Esophagus muscularis mucosa (tissue), 4 donors: ENCODE measurements around the gene NAMPT. TPM values are rescaled to one million over a fixed set of nuclear protein-coding genes. Genes with fewer than 3 reads are reported as not detected.

Experiments
- DNase-seq: peaks from one replicate; pipeline ENCODE4 v3.0.0-alpha.2; 2017; ENCODE audit errors: extremely low spot score
- H3K27ac ChIP-seq, 4 donors: fragments of 200-600 bp; sonication (generic); replicated peaks in 1 of 4; 1 replicate in 3 of 4; 2 replicates in 1 of 4; pipeline ENCODE4 v1.5.1; 2016 to 2019; ENCODE audit warnings: mild to moderate bottlenecking in 1 of 4
- H3K27me3 ChIP-seq, 4 donors: fragments of 200-600 bp; sonication (generic); one replicate each; pipeline versions ENCODE4 v1.5.1 to v1.6.0; 2016 to 2019
- H3K36me3 ChIP-seq, 4 donors: fragments of 200-600 bp; sonication (generic); one replicate each; pipeline ENCODE4 v1.5.1; 2016 to 2019
- H3K4me1 ChIP-seq, 4 donors: fragments of 200-600 bp; sonication (generic); one replicate each; pipeline ENCODE4 v1.5.1; 2016 to 2019
- H3K4me3 ChIP-seq, 4 donors: fragments of 200-600 bp; sonication (generic); 1 replicate in 2 of 4; 2 replicates in 2 of 4; pipeline ENCODE4 v1.5.1; 2016 to 2019; ENCODE audit warnings: mild to moderate bottlenecking in 4 of 4, moderate library complexity in 1 of 4
- H3K9me3 ChIP-seq, 4 donors: fragments of 200-600 bp; sonication (generic); 1 replicate in 3 of 4; 2 replicates in 1 of 4; pipeline ENCODE4 v1.5.1; 2016 to 2019
- CTCF ChIP-seq, 3 experiments: fragments of 200-600 bp in 2 of 3; fragments of 450-650 bp in 1 of 3; sonication (generic) in 2 of 3; IDR thresholded peaks; one replicate each; pipeline ENCODE4 v1.5.1; 2017 to 2019; ENCODE audit warnings: antibody characterized with exemption in 3 of 3, mild to moderate bottlenecking in 2 of 3, moderate library complexity in 1 of 3
- EP300 ChIP-seq: sonication (generic); formaldehyde crosslinking; IDR thresholded peaks from one replicate; pipeline ENCODE4 v1.6.1; 2017; ENCODE audit warnings: antibody characterized with exemption
- POLR2A ChIP-seq: fragments of 450-650 bp; IDR thresholded peaks from one replicate; pipeline ENCODE4 v1.6.1; 2017; ENCODE audit warnings: antibody characterized with exemption, moderate library complexity, mild to moderate bottlenecking, low read depth
- POLR2AphosphoS5 ChIP-seq, 2 donors: sonication (generic); formaldehyde crosslinking; IDR thresholded peaks; one replicate each; pipeline ENCODE4 v1.6.1; 2017; ENCODE audit warnings: antibody characterized with exemption in 2 of 2
- WGBS: methylation state at CpG from one replicate; pipeline ENCODE4 v1.1.5; 2018; 5-methylcytosine and 5-hydroxymethylcytosine counted together
- intact Hi-C: fragments of 100-400 bp; cut with DNase I; formaldehyde crosslinking; loops from one replicate; pipeline ENCODE4 v1.15.1; 2023
- small RNA-seq, 3 donors: library from RNA; depleted of rRNA; stranded (forward); fragments of <200 nt; gene quantifications; one replicate each; pipeline ENCODE3, GENCODE V24; 2016
- total RNA-seq, 4 donors: library from RNA; depleted of rRNA; stranded (reverse); fragments of >200 nt; gene quantifications; one replicate each; pipeline versions ENCODE4 v1.1.0 to v1.2.1, GENCODE V29; 2016

Gene NAMPT
- total RNA-seq, 4 donors from 2014 or later = 51.2 to 1,009 (median 95.4) TPM

GRCh38 chr7:106203473-106203872, 81.3 kb downstream of the NAMPT start:
- TF ChIP-seq EP300 = no peak
- TF ChIP-seq POLR2A = no peak
- no peak for TF ChIP-seq CTCF (IDR thresholded peaks at IDR 0.05)
- no peak for TF ChIP-seq POLR2AphosphoS5 (IDR thresholded peaks at IDR 0.05)
- H3K9me3 ChIP-seq = peaks cover 0 to under 1% (median under 1%) of the 10 kb centered on the region in 4 donors
- no peak overlapping the region for H3K4me3 ChIP-seq
- H3K36me3 ChIP-seq = no peaks in the 10 kb centered on the region
- H3K27ac ChIP-seq = no peak overlapping the region
- intact Hi-C loops = no loop called here
- no peaks in the 10 kb centered on the region for H3K27me3 ChIP-seq
- peaks cover 9 to 15% (median 13%) of the 10 kb centered on the region in 4 donors for H3K4me1 ChIP-seq
- 79% methylated on average over 1 of the region's 1 CpG for WGBS
- no peak for DNase-seq

GRCh38 chr7:106201164-106201563, 83.6 kb downstream of the NAMPT start:
- Histone ChIP-seq H3K9me3 (no peaks in the 10 kb centered on the region), H3K4me3 (no peak overlapping the region), H3K36me3 (no peaks in the 10 kb centered on the region), H3K4me1 (peaks cover 9 to 17% (median 13%) of the 10 kb centered on the region in 4 donors), H3K27me3 (no peaks in the 10 kb centered on the region), H3K27ac (no peak overlapping the region)
- DNase-seq = no peak
- intact Hi-C loops = no loop called here
- TF ChIP-seq CTCF (IDR thresholded peaks at IDR 0.05) = no peak
- no peak for TF ChIP-seq POLR2AphosphoS5 (IDR thresholded peaks at IDR 0.05)
- no peak for TF ChIP-seq POLR2A
- no peak for TF ChIP-seq EP300
- WGBS = 77% methylated on average over 3 of the region's 3 CpGs

- intact Hi-C loops = no loop called here
- H3K9me3 ChIP-seq = no peaks in the 10 kb centered on the region
- H3K36me3 ChIP-seq = no peaks in the 10 kb centered on the region
- H3K27ac ChIP-seq = peak overlapping the region in 3 of 4 donors; percentile 22 to 54 (median 33)
- TF ChIP-seq CTCF (IDR thresholded peaks at IDR 0.05) (no peak), POLR2AphosphoS5 (IDR thresholded peaks at IDR 0.05) (no peak), EP300 (no peak), POLR2A (no peak)
- H3K4me3 ChIP-seq = no peak overlapping the region
- H3K27me3 ChIP-seq = no peaks in the 10 kb centered on the region
- WGBS = 86% methylated on average over 6 of the region's 6 CpGs
- no peak for DNase-seq
- peaks cover 9 to 17% (median 13%) of the 10 kb centered on the region in 4 donors for H3K4me1 ChIP-seq
Measured at GRCh38 chr7:106199813-106200364, 84.9 kb downstream of the NAMPT start.

GRCh38 chr7:106199024-106199423, 85.8 kb downstream of the NAMPT start:
- no peak for TF ChIP-seq POLR2AphosphoS5 (IDR thresholded peaks at IDR 0.05)
- no peak for TF ChIP-seq CTCF (IDR thresholded peaks at IDR 0.05)
- TF ChIP-seq EP300 = no peak
- no peak for TF ChIP-seq POLR2A
- H3K4me1 ChIP-seq = peaks cover 9 to 17% (median 13%) of the 10 kb centered on the region in 4 donors
- H3K4me3 ChIP-seq = no peak overlapping the region
- H3K9me3 ChIP-seq = no peaks in the 10 kb centered on the region
- no peaks in the 10 kb centered on the region for H3K27me3 ChIP-seq
- H3K27ac ChIP-seq = peak overlapping the region in 3 of 4 donors; percentile 22 to 54 (median 33)
- H3K36me3 ChIP-seq = no peaks in the 10 kb centered on the region
- WGBS = 55% methylated on average over 1 of the region's 1 CpG
- intact Hi-C loops = no loop called here
- DNase-seq = no peak

Small RNA genes lying within 50 kb of the gene (small RNA-seq; reads per million reads assigned to genes)
- gene RNU6-392P = 0 reads per million in 3 donors

Other genes with a start within 250 kb of the NAMPT start
- 100 to 1,000 TPM in 1 of 4 donors, 10 to 100 TPM in 3; 83.6 to 135 (median 90.8) TPM for gene SYPL1, start 172.7 kb downstream of the NAMPT start, total RNA-seq